Peyer's patch (tissue), 4 donors: ENCODE data around the gene PAK4. TPM values are rescaled to one million over a fixed set of nuclear protein-coding genes. Genes with fewer than 3 reads are reported as not detected.
A peak's percentile ranks its signal among the peaks of the same experiment; 100 is the strongest.

Experiments
- DNase-seq, 3 donors: peaks; one replicate each; pipeline ENCODE4 v3.0.0-alpha.2; 2017 to 2019
- H3K27ac ChIP-seq, 4 donors: fragments of 200-600 bp; sonication (generic); one replicate each; pipeline ENCODE4 v1.5.1; 2016 to 2019
- H3K27me3 ChIP-seq, 2 donors: fragments of 200-600 bp; sonication (generic); one replicate each; pipeline ENCODE4 v1.5.1; 2019
- H3K36me3 ChIP-seq, 3 donors: fragments of 200-600 bp; sonication (generic); one replicate each; pipeline ENCODE4 v1.5.1; 2016 to 2019
- H3K4me1 ChIP-seq, 4 donors: fragments of 200-600 bp; sonication (generic); one replicate each; pipeline ENCODE4 v1.5.1; 2016 to 2019
- H3K4me3 ChIP-seq, 4 donors: fragments of 200-600 bp; sonication (generic); 1 replicate in 3 of 4; 2 replicates in 1 of 4; pipeline ENCODE4 v1.5.1; 2016 to 2019; ENCODE audit warnings: mild to moderate bottlenecking in 1 of 4
- H3K9me3 ChIP-seq, 4 donors: fragments of 200-600 bp; sonication (generic); one replicate each; pipeline ENCODE4 v1.5.1; 2016 to 2019; ENCODE audit warnings: mild to moderate bottlenecking in 1 of 4
- POLR2A ChIP-seq, 2 donors: fragments of 450-650 bp; IDR thresholded peaks; one replicate each; pipeline ENCODE4 v1.5.1; 2017; ENCODE audit warnings: antibody characterized with exemption in 2 of 2, mild to moderate bottlenecking in 2 of 2, moderate library complexity in 2 of 2
- total RNA-seq, 4 donors: library from RNA; depleted of rRNA; stranded (reverse); fragments of >200 nt; gene quantifications; one replicate each; pipeline ENCODE4 v1.1.0, GENCODE V29; 2016
- TF ChIP-seq, protein P1 (sequence below), 6 experiments: fragments of 450-650 bp in 4 of 6; fragments of 200-600 bp in 2 of 6; sonication (generic) in 1 of 6; IDR thresholded peaks; one replicate each; pipeline ENCODE4 v1.5.1; 2017 to 2019; ENCODE audit warnings: antibody characterized with exemption in 6 of 6, mild to moderate bottlenecking in 3 of 6, moderate library complexity in 1 of 6

The PAK4 gene
- total RNA-seq, 4 donors from 2014 or later: 24.8 to 73.0 (median 45.7) TPM

GRCh38 chr19:39196860-39197562 lies 71.4 kb downstream of the PAK4 start, which contains the start of gene NCCRP1:
Gene NCCRP1 (plus strand): TSS chr19:39196964. CDS start chr19:39196983, 19 bp downstream.
- TF ChIP-seq, protein P1, sequence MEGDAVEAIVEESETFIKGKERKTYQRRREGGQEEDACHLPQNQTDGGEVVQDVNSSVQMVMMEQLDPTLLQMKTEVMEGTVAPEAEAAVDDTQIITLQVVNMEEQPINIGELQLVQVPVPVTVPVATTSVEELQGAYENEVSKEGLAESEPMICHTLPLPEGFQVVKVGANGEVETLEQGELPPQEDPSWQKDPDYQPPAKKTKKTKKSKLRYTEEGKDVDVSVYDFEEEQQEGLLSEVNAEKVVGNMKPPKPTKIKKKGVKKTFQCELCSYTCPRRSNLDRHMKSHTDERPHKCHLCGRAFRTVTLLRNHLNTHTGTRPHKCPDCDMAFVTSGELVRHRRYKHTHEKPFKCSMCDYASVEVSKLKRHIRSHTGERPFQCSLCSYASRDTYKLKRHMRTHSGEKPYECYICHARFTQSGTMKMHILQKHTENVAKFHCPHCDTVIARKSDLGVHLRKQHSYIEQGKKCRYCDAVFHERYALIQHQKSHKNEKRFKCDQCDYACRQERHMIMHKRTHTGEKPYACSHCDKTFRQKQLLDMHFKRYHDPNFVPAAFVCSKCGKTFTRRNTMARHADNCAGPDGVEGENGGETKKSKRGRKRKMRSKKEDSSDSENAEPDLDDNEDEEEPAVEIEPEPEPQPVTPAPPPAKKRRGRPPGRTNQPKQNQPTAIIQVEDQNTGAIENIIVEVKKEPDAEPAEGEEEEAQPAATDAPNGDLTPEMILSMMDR (IDR thresholded peaks at IDR 0.05): no peak
- no peak for TF ChIP-seq POLR2A (IDR thresholded peaks at IDR 0.05)
- DNase-seq: no peak
- H3K4me3 ChIP-seq: peak within 1 kb of the TSS in 2 of 4 donors; percentile 14 to 21
- no peaks in the 10 kb centered on the region for H3K9me3 ChIP-seq
- H3K27ac ChIP-seq: no peak within 1 kb of the TSS
- H3K27me3 ChIP-seq: peaks cover 0 to 25% of the 10 kb centered on the region in 2 donors
- H3K4me1 ChIP-seq: peaks cover 0 to 19% (median 0%) of the 10 kb centered on the region in 4 donors
- H3K36me3 ChIP-seq: no peaks in the 10 kb centered on the region

GRCh38 chr19:39197808-39198207 lies 72.2 kb downstream of the PAK4 start:
- H3K4me1 ChIP-seq: peaks cover 0 to 19% (median 0%) of the 10 kb centered on the region in 4 donors
- H3K4me3 ChIP-seq: no peak overlapping the region
- H3K36me3 ChIP-seq: no peaks in the 10 kb centered on the region
- no peak overlapping the region for H3K27ac ChIP-seq
- DNase-seq: no peak
- TF ChIP-seq POLR2A (IDR thresholded peaks at IDR 0.05): no peak
- TF ChIP-seq, protein P1 (IDR thresholded peaks at IDR 0.05): no peak
- peaks cover 0 to 29% of the 10 kb centered on the region in 2 donors for H3K27me3 ChIP-seq
- H3K9me3 ChIP-seq: no peaks in the 10 kb centered on the region

GRCh38 chr19:39199025-39199424 lies 73.4 kb downstream of the PAK4 start:
- no peak overlapping the region for H3K4me3 ChIP-seq
- no peak overlapping the region for H3K27ac ChIP-seq
- H3K36me3 ChIP-seq: no peaks in the 10 kb centered on the region
- H3K4me1 ChIP-seq: peaks cover 0 to 19% (median 0%) of the 10 kb centered on the region in 4 donors
- H3K9me3 ChIP-seq: no peaks in the 10 kb centered on the region
- TF ChIP-seq POLR2A (IDR thresholded peaks at IDR 0.05): no peak
- TF ChIP-seq, protein P1 (IDR thresholded peaks at IDR 0.05): no peak
- DNase-seq: peak in 1 of 3 donors; percentile 48
- H3K27me3 ChIP-seq: peaks cover 0 to 40% of the 10 kb centered on the region in 2 donors

DNA sequence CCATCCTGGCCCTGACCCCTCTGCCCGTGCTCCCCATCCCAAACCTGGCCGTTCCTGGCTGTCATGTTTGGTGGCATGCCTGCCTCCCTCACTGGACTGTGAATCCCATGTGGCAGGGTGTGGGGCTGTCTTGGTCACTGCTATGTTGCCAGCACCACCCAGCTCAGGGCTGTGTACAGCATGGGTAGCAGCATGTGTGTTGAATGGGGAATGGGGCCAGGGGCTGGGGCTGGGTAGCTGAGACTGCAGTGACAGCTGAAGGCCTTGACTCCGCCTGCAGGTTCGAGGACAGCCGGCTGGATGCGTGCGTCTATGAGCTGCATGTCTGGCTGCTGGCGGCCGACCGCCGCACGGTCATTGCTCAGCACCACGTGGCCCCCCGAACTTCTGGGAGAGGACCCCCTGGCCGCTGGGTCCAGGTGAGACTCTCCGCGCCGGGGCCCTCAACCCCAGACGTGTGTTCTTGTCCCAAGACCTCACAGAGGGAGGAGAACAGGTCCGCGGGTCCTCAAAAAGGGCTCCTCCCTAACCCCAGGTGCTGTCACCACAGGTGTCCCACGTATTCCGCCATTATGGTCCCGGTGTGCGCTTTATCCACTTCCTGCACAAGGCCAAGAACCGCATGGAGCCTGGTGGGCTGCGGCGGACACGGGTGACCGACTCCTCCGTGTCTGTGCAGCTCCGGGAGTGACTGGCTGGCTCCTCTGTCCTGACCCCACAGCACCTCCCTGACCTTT lies 74.6 kb downstream of the PAK4 start:
- H3K4me3 ChIP-seq: no peak overlapping the region
- peaks cover 0 to 42% of the 10 kb centered on the region in 2 donors for H3K27me3 ChIP-seq
- no peak for DNase-seq
- TF ChIP-seq, protein P1 (IDR thresholded peaks at IDR 0.05): no peak
- TF ChIP-seq POLR2A (IDR thresholded peaks at IDR 0.05): no peak
- peaks cover 0 to 18% (median 0%) of the 10 kb centered on the region in 4 donors for H3K4me1 ChIP-seq
- no peaks in the 10 kb centered on the region for H3K36me3 ChIP-seq
- H3K9me3 ChIP-seq: no peaks in the 10 kb centered on the region
- H3K27ac ChIP-seq: no peak overlapping the region

GRCh38 chr19:39200803-39201115 lies 75.2 kb downstream of the PAK4 start:
- Histone ChIP-seq H3K9me3 (no peaks in the 10 kb centered on the region), H3K36me3 (no peaks in the 10 kb centered on the region), H3K27me3 (peaks cover 0 to 42% of the 10 kb centered on the region in 2 donors), H3K4me1 (peaks cover 0 to 13% (median 0%) of the 10 kb centered on the region in 4 donors), H3K27ac (no peak overlapping the region), H3K4me3 (no peak overlapping the region)
- TF ChIP-seq, protein P1 (IDR thresholded peaks at IDR 0.05): no peak
- no peak for TF ChIP-seq POLR2A (IDR thresholded peaks at IDR 0.05)
- DNase-seq: no peak
